HepG2 (cell line): ENCODE measurements around the gene GABARAPL2. TPM values are rescaled to one million over a fixed set of nuclear protein-coding genes. Genes with fewer than 3 reads are reported as not detected.

ENCODE experiments used
- ATAC-seq: fragments of 200-7000 bp; cut with Tn5 transposase; 3 replicates; pipeline ENCODE4 v1.9.1; 2020; ENCODE audit warnings: mild to moderate bottlenecking, moderate library complexity
- BruUV-seq: library from RNA; stranded (reverse); fragments of 400-500 nt; replicated peaks from 2 replicates; lab custom pipeline; 2021; lab: Mats Ljungman, UMichigan
- CTCF ChIA-PET: fragments of 300-600 bp; formaldehyde crosslinking; extraction: SDS; loops from one replicate; lab custom pipeline; 2021; ENCODE audit warnings: low total read pairs, inconsistent platforms, low intra/inter-chr PET ratio; lab: Yijun Ruan, JAX
- POLR2A ChIA-PET: fragments of 350-600 bp; sonication (Branson Sonifier 250); formaldehyde crosslinking; loops from one replicate; lab custom pipeline; 2020; ENCODE audit warnings: antibody characterized with exemption, inconsistent platforms; lab: Yijun Ruan, JAX
- DNase-seq: peaks from one replicate; pipeline ENCODE4 v3.0.0-alpha.2; 2015; ENCODE audit warnings: low spot score
- FAIRE-seq: peaks from 3 replicates; lab custom pipeline; 2011; peaks lifted over from hg19 to GRCh38; lab: Jason Lieb, UNC
- H2AFZ ChIP-seq: one replicate; pipeline ENCODE4 v1.6.1; 2011; ENCODE audit warnings: low read length, inconsistent platforms
- H3K27ac ChIP-seq: fragments of 300-600 bp; 3 replicates; pipeline ENCODE4 v1.8.0; 2011; ENCODE audit warnings: mixed run types, mild to moderate bottlenecking, mixed read lengths, low read length, inconsistent platforms; ENCODE audit not compliant: insufficient read depth; ENCODE audit errors: extremely low read length
- H3K27me3 ChIP-seq, 2 experiments: fragments of 200-600 bp in 1 of 2; 2 replicates in 1 of 2; 3 replicates in 1 of 2; pipeline versions ENCODE4 v1.6.0 to v1.8.0; 2011; ENCODE audit warnings: low read length in 2 of 2, mild to moderate bottlenecking in 2 of 2, moderate library complexity in 2 of 2, inconsistent platforms in 1 of 2; ENCODE audit not compliant: insufficient read depth in 2 of 2, control insufficient read depth in 1 of 2
- H3K36me3 ChIP-seq, 2 experiments: fragments of 200-600 bp in 1 of 2; replicated peaks in 1 of 2; 2 replicates in 1 of 2; 3 replicates in 1 of 2; pipeline versions ENCODE4 v1.5.1 to v1.8.0; 2011; ENCODE audit warnings: low read length in 2 of 2, inconsistent platforms in 1 of 2; ENCODE audit not compliant: insufficient read depth in 2 of 2, control insufficient read depth in 1 of 2
- H3K4me1 ChIP-seq: 2 replicates; pipeline ENCODE4 v1.5.1; 2012; ENCODE audit warnings: low read length, inconsistent platforms; ENCODE audit not compliant: insufficient read depth
- H3K4me2 ChIP-seq: 2 replicates; pipeline ENCODE4 v1.6.0; 2011; ENCODE audit warnings: low read depth, low read length, inconsistent platforms
- H3K4me3 ChIP-seq, 3 experiments: fragments of 200-600 bp in 1 of 3; sonication (generic), shearing (Covaris generic) in 1 of 3; replicated peaks in 1 of 3; 2 replicates each; pipeline ENCODE4 v1.5.1; 2011 to 2016; ENCODE audit warnings: low read length in 3 of 3, inconsistent platforms in 2 of 3, low read depth in 2 of 3, mild to moderate bottlenecking in 2 of 3, control low read depth in 1 of 3, mixed read lengths in 1 of 3; ENCODE audit not compliant: insufficient read depth in 1 of 3
- H3K79me2 ChIP-seq: one replicate; pipeline ENCODE4 v1.6.1; 2011; ENCODE audit warnings: low read length, inconsistent platforms; ENCODE audit not compliant: insufficient read depth
- H3K9ac ChIP-seq: 2 replicates; pipeline ENCODE4 v1.6.0; 2011; ENCODE audit warnings: mild to moderate bottlenecking, low read depth, low read length, inconsistent platforms; ENCODE audit not compliant: insufficient read depth
- H3K9me3 ChIP-seq: 2 replicates; pipeline ENCODE4 v1.5.1; 2012; ENCODE audit warnings: mild to moderate bottlenecking, low read length
- H4K20me1 ChIP-seq: 2 replicates; pipeline ENCODE4 v1.6.0; 2011; ENCODE audit warnings: inconsistent platforms, mild to moderate bottlenecking, low read length, moderate library complexity; ENCODE audit not compliant: insufficient read depth
- HOXA5 ChIP-seq: sonication (generic); formaldehyde crosslinking; IDR thresholded peaks from 2 replicates; pipeline ENCODE4 v1.4.0; 2020; ENCODE audit warnings: missing genetic modification reagents
- POLR2AphosphoS2 ChIP-seq: IDR thresholded peaks from 2 replicates; pipeline ENCODE4 v1.6.1; 2011; ENCODE audit warnings: low read depth, low read length, improper control_type of control experiment
- RBAK ChIP-seq: sonication (generic); formaldehyde crosslinking; IDR thresholded peaks from 2 replicates; pipeline ENCODE4 v1.5.1; 2020; ENCODE audit warnings: mild to moderate bottlenecking, missing genetic modification reagents
- SRF ChIP-seq: IDR thresholded peaks from 2 replicates; pipeline ENCODE4 v1.6.1; 2011; ENCODE audit warnings: mild to moderate bottlenecking, low read depth, low read length, moderate library complexity
- ZFY ChIP-seq: sonication (generic); formaldehyde crosslinking; IDR thresholded peaks from 2 replicates; pipeline ENCODE4 v1.4.0; 2020; ENCODE audit warnings: missing genetic modification reagents
- WGBS: methylation state at CpG from one replicate; pipeline ENCODE4 v1.1.6; 2017; ENCODE audit warnings: low lambda C conversion rate; 5-methylcytosine and 5-hydroxymethylcytosine counted together
- in situ Hi-C: cut with HindIII; loops from 2 replicates; pipeline ENCODE4 v1.10.0; 2017; ENCODE audit warnings: low pct_unique_long_range_greater_than_20kb; ENCODE audit not compliant: extremely low pct_ligation_motif_present
- intact Hi-C: fragments of 100-400 bp; cut with micrococcal nuclease; formaldehyde crosslinking; loops from one replicate; pipeline ENCODE4 v1.10.0; 2022; ENCODE audit not compliant: unreplicated experiment
- polyA plus RNA-seq, 8 experiments: library from polyadenylated mRNA; depleted of rRNA in 3 of 8; stranded (reverse) in 7 of 8; unstranded in 1 of 8; fragments of >200 nt; fragmentation: Illumina TruSeq in 4 of 8; extraction: Trizol in 4 of 8; gene quantifications; 2 replicates each; pipeline versions ENCODE4 v1.2.1 to v1.2.3, GENCODE V29; 2011 to 2016; ENCODE audit warnings: low read depth in 4 of 8, missing spikeins in 1 of 8, mixed read lengths in 1 of 8; ENCODE audit not compliant: insufficient read depth in 1 of 8
- total RNA-seq, 5 experiments: library from RNA; depleted of rRNA; stranded (reverse); fragments of >200 nt; fragmentation: Illumina TruSeq; extraction: Trizol; gene quantifications; 2 replicates each; pipeline ENCODE4 v1.2.3, GENCODE V29; 2016; ENCODE audit warnings: low read depth in 1 of 5
- TF ChIP-seq, protein P1 (sequence below): sonication (generic); formaldehyde crosslinking; IDR thresholded peaks from 2 replicates; pipeline ENCODE4 v1.4.0; 2020; ENCODE audit warnings: mild to moderate bottlenecking, missing genetic modification reagents
- TF ChIP-seq, protein P2 (sequence below): sonication (generic); formaldehyde crosslinking; IDR thresholded peaks from 2 replicates; pipeline ENCODE4 v1.5.0; 2020; ENCODE audit warnings: mild to moderate bottlenecking, missing genetic modification reagents, borderline replicate concordance

GABARAPL2 gene
- total and polyA plus RNA-seq, 2 of the 13 experiments (the other 11 are each of a cell fraction or from before 2014, with no cell fraction given) = 76.4 to 83.0 TPM

DNA sequence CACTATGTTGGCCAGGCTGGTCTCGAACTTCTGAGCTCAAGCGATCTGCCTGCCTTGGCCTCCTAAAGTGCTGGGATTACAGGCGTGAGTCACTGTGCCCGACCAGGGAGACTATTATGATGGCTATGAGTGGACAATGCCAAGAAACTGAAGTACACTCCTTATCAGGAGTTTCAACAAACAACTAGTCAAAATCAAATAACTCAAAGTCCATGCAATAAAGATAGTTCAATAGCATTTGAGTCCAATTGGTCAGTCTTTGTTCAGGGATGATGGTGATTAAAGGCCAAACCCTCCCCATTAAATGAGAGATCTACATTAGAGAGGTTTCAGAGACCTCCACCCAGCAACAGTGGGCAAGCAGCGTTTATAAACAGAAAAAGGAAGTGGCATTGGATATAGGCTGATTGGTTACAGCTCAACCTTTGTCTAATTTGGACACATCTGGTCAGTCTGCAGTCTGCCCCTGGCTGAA is 38.3 kb upstream of the GABARAPL2 start (continued):
- TF ChIP-seq, protein P1, sequence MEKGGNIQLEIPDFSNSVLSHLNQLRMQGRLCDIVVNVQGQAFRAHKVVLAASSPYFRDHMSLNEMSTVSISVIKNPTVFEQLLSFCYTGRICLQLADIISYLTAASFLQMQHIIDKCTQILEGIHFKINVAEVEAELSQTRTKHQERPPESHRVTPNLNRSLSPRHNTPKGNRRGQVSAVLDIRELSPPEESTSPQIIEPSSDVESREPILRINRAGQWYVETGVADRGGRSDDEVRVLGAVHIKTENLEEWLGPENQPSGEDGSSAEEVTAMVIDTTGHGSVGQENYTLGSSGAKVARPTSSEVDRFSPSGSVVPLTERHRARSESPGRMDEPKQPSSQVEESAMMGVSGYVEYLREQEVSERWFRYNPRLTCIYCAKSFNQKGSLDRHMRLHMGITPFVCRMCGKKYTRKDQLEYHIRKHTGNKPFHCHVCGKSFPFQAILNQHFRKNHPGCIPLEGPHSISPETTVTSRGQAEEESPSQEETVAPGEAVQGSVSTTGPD = no peak
- TF ChIP-seq, all 625 proteins: peak for 34

DNA sequence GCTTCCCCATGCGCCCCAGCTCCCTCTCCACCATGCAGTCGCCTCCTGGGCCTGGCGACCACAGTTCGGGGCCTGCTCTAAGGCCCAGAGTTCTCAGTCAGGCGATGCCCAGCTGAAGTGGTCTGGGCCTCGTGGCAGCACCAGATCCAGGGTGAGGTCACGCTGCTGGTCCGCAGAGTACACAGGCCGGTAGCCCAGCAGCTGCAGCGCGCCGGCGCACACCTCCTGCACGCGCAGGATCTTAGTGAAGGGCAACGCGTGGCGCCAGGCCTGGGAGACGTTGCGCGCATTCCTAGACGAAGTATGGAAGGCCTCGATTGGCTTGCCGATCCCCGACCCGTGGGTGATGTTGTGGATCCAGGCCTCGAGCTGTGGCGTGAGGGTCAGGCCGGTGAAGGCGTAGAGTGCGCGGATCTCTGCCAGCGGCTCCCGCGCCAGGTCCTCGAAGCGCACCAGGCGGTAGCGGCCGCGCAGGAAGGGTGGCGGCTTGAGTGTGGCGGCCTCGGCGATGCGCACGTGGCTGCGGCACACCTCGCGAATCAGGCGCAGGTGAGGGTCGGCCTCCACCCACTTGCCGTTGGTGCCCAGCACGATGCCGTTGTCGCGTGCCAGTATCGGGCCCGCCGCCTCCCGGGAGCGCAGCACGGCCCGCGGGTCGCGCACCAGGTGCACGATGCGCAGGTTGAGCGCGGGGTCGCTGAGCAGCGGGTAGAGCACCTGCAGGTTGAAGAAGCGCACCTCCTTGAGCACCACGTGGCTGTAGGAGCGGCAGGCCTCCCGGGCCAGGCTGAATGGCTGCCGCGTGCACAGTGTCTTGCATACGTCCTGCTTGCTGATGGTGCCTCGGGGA is 36.9 kb upstream of the GABARAPL2 start:
- ChIA-PET CTCF (no interaction called here), POLR2A (interaction anchor here (2.0 kb wide), 1 partner anchor 12 kb away, joined by 8 read pairs; no protein-coding TSS in a partner anchor)
- DNase-seq = no peak
- H3K27ac ChIP-seq = no peak overlapping the region
- H3K9ac ChIP-seq = no peak overlapping the region
- no peaks in the 10 kb centered on the region for H4K20me1 ChIP-seq
- H3K79me2 ChIP-seq = no peaks in the 10 kb centered on the region
- no peak overlapping the region for H3K4me2 ChIP-seq
- ATAC-seq = no peak
- 95% methylated on average over 81 of the region's 81 CpGs for whole genome bisulfite sequencing
- H3K4me3 ChIP-seq = no peak overlapping the region
- H3K27me3 ChIP-seq = peaks cover 0 to 1% of the 10 kb centered on the region in 2 experiments; a peak in 1 of 5 replicates
- BruUV-seq = no TSS peak
- H3K4me1 ChIP-seq = peaks cover 18% of the 10 kb centered on the region
- no peaks in the 10 kb centered on the region for H3K36me3 ChIP-seq
- intact Hi-C loops = no loop called here
- no peak overlapping the region for H2AFZ ChIP-seq
- no peaks in the 10 kb centered on the region for H3K9me3 ChIP-seq
- in situ Hi-C loops = no loop called here
- FAIRE-seq = no peak
- TF ChIP-seq SRF (no peak), RBAK (CRISPR knock-in tag) (no peak), ZFY (0 out of 2 replicates have a peak, but pooled peaks have one; percentile 19), HOXA5 (CRISPR knock-in tag) (no peak), POLR2AphosphoS2 (no peak)
- TF ChIP-seq, protein P2, sequence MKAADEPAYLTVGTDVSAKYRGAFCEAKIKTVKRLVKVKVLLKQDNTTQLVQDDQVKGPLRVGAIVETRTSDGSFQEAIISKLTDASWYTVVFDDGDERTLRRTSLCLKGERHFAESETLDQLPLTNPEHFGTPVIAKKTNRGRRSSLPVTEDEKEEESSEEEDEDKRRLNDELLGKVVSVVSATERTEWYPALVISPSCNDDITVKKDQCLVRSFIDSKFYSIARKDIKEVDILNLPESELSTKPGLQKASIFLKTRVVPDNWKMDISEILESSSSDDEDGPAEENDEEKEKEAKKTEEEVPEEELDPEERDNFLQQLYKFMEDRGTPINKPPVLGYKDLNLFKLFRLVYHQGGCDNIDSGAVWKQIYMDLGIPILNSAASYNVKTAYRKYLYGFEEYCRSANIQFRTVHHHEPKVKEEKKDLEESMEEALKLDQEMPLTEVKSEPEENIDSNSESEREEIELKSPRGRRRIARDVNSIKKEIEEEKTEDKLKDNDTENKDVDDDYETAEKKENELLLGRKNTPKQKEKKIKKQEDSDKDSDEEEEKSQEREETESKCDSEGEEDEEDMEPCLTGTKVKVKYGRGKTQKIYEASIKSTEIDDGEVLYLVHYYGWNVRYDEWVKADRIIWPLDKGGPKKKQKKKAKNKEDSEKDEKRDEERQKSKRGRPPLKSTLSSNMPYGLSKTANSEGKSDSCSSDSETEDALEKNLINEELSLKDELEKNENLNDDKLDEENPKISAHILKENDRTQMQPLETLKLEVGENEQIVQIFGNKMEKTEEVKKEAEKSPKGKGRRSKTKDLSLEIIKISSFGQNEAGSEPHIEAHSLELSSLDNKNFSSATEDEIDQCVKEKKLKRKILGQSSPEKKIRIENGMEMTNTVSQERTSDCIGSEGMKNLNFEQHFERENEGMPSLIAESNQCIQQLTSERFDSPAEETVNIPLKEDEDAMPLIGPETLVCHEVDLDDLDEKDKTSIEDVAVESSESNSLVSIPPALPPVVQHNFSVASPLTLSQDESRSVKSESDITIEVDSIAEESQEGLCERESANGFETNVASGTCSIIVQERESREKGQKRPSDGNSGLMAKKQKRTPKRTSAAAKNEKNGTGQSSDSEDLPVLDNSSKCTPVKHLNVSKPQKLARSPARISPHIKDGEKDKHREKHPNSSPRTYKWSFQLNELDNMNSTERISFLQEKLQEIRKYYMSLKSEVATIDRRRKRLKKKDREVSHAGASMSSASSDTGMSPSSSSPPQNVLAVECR (CRISPR knock-in tag) = no peak
- TF ChIP-seq, all 625 proteins: peak for 1
